ENCODE measurements around the gene GRPEL2.

DNA sequence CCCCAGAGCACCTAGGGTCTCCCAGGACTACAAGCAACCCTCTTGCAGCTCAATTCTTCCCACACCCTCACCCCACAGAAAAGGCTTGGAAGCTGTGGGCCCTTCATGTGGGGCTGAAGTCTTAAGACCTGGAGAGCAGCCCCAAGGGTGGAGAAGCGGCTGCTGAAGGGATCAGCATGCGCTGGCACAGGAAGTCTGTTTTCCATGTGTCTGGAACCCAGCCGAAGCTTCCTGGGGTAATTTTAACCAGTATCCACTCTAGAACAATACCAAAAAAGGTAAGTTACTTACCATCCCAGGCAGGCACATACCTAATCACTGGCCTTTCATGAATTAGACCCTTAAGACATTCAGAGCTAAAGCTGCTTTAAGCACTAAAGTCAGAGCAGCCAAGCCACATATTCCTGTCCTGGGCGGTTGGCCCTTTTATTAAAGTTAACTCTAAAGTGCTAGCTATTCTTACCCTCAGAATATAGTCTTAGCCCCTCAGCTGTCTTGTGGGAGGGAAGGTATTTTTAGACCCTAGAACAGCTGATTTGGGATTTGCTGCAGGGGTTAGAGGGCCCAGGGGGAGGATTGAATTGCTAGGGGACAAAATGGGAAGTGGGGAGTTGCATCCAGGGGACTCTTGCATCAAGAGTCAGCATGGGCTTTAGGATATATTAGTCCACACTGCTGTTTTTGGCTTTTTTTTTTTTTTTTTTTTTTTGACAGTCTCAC lies 26.9 kb downstream of the GRPEL2 start:
- TF ChIP-seq REST (IDR thresholded peaks at IDR 0.05; ENCODE audit: insufficient read depth in 1 of 2, low read depth in 2 of 2, low read length in 2 of 2): no peak
- no peak for TF ChIP-seq SIN3A (IDR thresholded peaks at IDR 0.05; ENCODE audit: borderline replicate concordance, insufficient read depth, low read length)
- TF ChIP-seq TAF1 (IDR thresholded peaks at IDR 0.05; ENCODE audit: borderline replicate concordance, insufficient read depth, low read length): no peak
- no peak for TF ChIP-seq POLR2AphosphoS5 (IDR thresholded peaks at IDR 0.05; ENCODE audit: low read depth, low read length)
- TF ChIP-seq FOXP2 (optimal IDR thresholded peaks at IDR 0.05; ENCODE audit: borderline replicate concordance, extremely low read depth, extremely low read length, insufficient read depth): no peak
